ENCODE measurements around the gene DLGAP1. TPM values are rescaled to one million over a fixed set of nuclear protein-coding genes. Genes with fewer than 3 reads are reported as not detected.

DLGAP1 gene
- total and polyA plus RNA-seq, 2 experiments from 2014 or later, result 0.13 to 0.22 TPM

- H3F3A ChIP-seq (ENCODE audit: insufficient read depth), result peaks cover 52% of the 10 kb centered on the region
- H2AFZ ChIP-seq, result peak overlapping the region; percentile 60
- H3K9me3 ChIP-seq (ENCODE audit: low read depth), result no peaks in the 10 kb centered on the region
- 10 to 12% methylated on average over 11 of the region's 11 CpGs for WGBS, 2 experiments (ENCODE audit: low coverage in 1 of 2, low lambda C conversion rate in 2 of 2, missing lambda C conversion rate in 2 of 2)
- H3K79me2 ChIP-seq (ENCODE audit: insufficient read depth), result peaks cover 27% of the 10 kb centered on the region
- peak overlapping the region; percentile 100 for H3K27ac ChIP-seq
- no peaks in the 10 kb centered on the region for H3K9me2 ChIP-seq (ENCODE audit: insufficient read depth)
- peak overlapping the region; percentile 86 for H3K4me3 ChIP-seq
- H3K4me2 ChIP-seq (ENCODE audit: unreplicated experiment), result peak overlapping the region; percentile 99
- H3K4me1 ChIP-seq (ENCODE audit: insufficient read depth), result peaks cover 42% of the 10 kb centered on the region
- TF ChIP-seq EZH2phosphoT487 (IDR thresholded peaks at IDR 0.05; ENCODE audit: insufficient read depth, low read depth) (no peak), EZH2 (IDR thresholded peaks at IDR 0.05; ENCODE audit: insufficient read depth, poor library complexity, severe bottlenecking) (no peak)
- peak overlapping the region; percentile 99 for H3K9ac ChIP-seq
- no peaks in the 10 kb centered on the region for H3K36me3 ChIP-seq (ENCODE audit: low read depth)
- in situ Hi-C loops (cut with MboI), result loop anchor here (10.0 kb wide), 1 partner anchor 71 kb away; no protein-coding TSS in a partner anchor
- DNase-seq, result peak; percentile 80
- H4K20me1 ChIP-seq (ENCODE audit: insufficient read depth), result no peaks in the 10 kb centered on the region
- no peaks in the 10 kb centered on the region for H3K27me3 ChIP-seq (replicated peaks; ENCODE audit: insufficient read depth)
These were observed 861.7 kb downstream of the DLGAP1 start for GRCh38 chr18:3593381-3593903.

GRCh38 chr18:3592864-3593263 is 862.2 kb downstream of the DLGAP1 start:
- Histone ChIP-seq H3K4me1 (ENCODE audit: insufficient read depth) (peaks cover 42% of the 10 kb centered on the region), H3K36me3 (ENCODE audit: low read depth) (no peaks in the 10 kb centered on the region), H3K4me3 (peak overlapping the region; percentile 86), H2AFZ (peak overlapping the region; percentile 60), H3K9me3 (ENCODE audit: low read depth) (no peaks in the 10 kb centered on the region), H3K79me2 (ENCODE audit: insufficient read depth) (peaks cover 22% of the 10 kb centered on the region), H3K9me2 (ENCODE audit: insufficient read depth) (no peaks in the 10 kb centered on the region), H3K4me2 (ENCODE audit: unreplicated experiment) (peak overlapping the region; percentile 99), H3F3A (ENCODE audit: insufficient read depth) (peaks cover 52% of the 10 kb centered on the region), H3K27me3 (replicated peaks; ENCODE audit: insufficient read depth) (no peaks in the 10 kb centered on the region), H3K9ac (peak overlapping the region; percentile 99), H4K20me1 (ENCODE audit: insufficient read depth) (no peaks in the 10 kb centered on the region), H3K27ac (peak overlapping the region; percentile 100)
- TF ChIP-seq EZH2 (IDR thresholded peaks at IDR 0.05; ENCODE audit: insufficient read depth, poor library complexity, severe bottlenecking) (no peak), EZH2phosphoT487 (IDR thresholded peaks at IDR 0.05; ENCODE audit: insufficient read depth, low read depth) (no peak)
- 70 to 75% methylated on average over 6 of the region's 6 CpGs for WGBS, 2 experiments (ENCODE audit: low coverage in 1 of 2, low lambda C conversion rate in 2 of 2, missing lambda C conversion rate in 2 of 2)
- in situ Hi-C loops (cut with MboI), result loop anchor here (10.0 kb wide), 1 partner anchor 72 kb away; no protein-coding TSS in a partner anchor
- DNase-seq, result no peak

GRCh38 chr18:3590096-3590630 is 864.9 kb downstream of the DLGAP1 start:
- WGBS, 2 experiments (ENCODE audit: low coverage in 1 of 2, low lambda C conversion rate in 2 of 2, missing lambda C conversion rate in 2 of 2), result 89% methylated on average over 8 of the region's 8 CpGs
- H3K9me3 ChIP-seq (ENCODE audit: low read depth), result no peaks in the 10 kb centered on the region
- no peaks in the 10 kb centered on the region for H3K27me3 ChIP-seq (replicated peaks; ENCODE audit: insufficient read depth)
- H3K4me1 ChIP-seq (ENCODE audit: insufficient read depth), result peaks cover 24% of the 10 kb centered on the region
- H3K4me2 ChIP-seq (ENCODE audit: unreplicated experiment), result no peak overlapping the region
- no peak for DNase-seq
- H4K20me1 ChIP-seq (ENCODE audit: insufficient read depth), result no peaks in the 10 kb centered on the region
- TF ChIP-seq EZH2 (IDR thresholded peaks at IDR 0.05; ENCODE audit: insufficient read depth, poor library complexity, severe bottlenecking), result no peak
- no peak for TF ChIP-seq EZH2phosphoT487 (IDR thresholded peaks at IDR 0.05; ENCODE audit: insufficient read depth, low read depth)
- H2AFZ ChIP-seq, result no peak overlapping the region
- peaks cover 32% of the 10 kb centered on the region for H3F3A ChIP-seq (ENCODE audit: insufficient read depth)
- no peak overlapping the region for H3K4me3 ChIP-seq
- H3K36me3 ChIP-seq (ENCODE audit: low read depth), result no peaks in the 10 kb centered on the region
- H3K9ac ChIP-seq, result no peak overlapping the region
- H3K27ac ChIP-seq, result no peak overlapping the region
- H3K79me2 ChIP-seq (ENCODE audit: insufficient read depth), result no peaks in the 10 kb centered on the region
- in situ Hi-C loops (cut with MboI), result loop anchor here (10.0 kb wide), 1 partner anchor 75 kb away; no protein-coding TSS in a partner anchor
- H3K9me2 ChIP-seq (ENCODE audit: insufficient read depth), result no peaks in the 10 kb centered on the region

GRCh38 chr18:3585656-3586509 is 869.2 kb downstream of the DLGAP1 start:
- Histone ChIP-seq H3K27me3 (replicated peaks; ENCODE audit: insufficient read depth) (no peaks in the 10 kb centered on the region), H3K27ac (no peak overlapping the region), H3K79me2 (ENCODE audit: insufficient read depth) (no peaks in the 10 kb centered on the region), H3K9me2 (ENCODE audit: insufficient read depth) (no peaks in the 10 kb centered on the region), H3K9ac (no peak overlapping the region), H3K4me2 (ENCODE audit: unreplicated experiment) (no peak overlapping the region), H2AFZ (no peak overlapping the region), H3K4me3 (no peak overlapping the region), H3K36me3 (ENCODE audit: low read depth) (no peaks in the 10 kb centered on the region), H3K9me3 (ENCODE audit: low read depth) (no peaks in the 10 kb centered on the region), H4K20me1 (ENCODE audit: insufficient read depth) (no peaks in the 10 kb centered on the region), H3F3A (ENCODE audit: insufficient read depth) (no peaks in the 10 kb centered on the region; the same call in 1 of the 2 replicates), H3K4me1 (ENCODE audit: insufficient read depth) (peaks cover 16% of the 10 kb centered on the region)
- 60 to 63% methylated on average over 12 of the region's 12 CpGs for WGBS, 2 experiments (ENCODE audit: low coverage in 1 of 2, low lambda C conversion rate in 2 of 2, missing lambda C conversion rate in 2 of 2)
- in situ Hi-C loops (cut with MboI), result loop anchor here (10.0 kb wide), 2 partner anchors 121 to 301 kb away; no protein-coding TSS in a partner anchor
- no peak for TF ChIP-seq EZH2phosphoT487 (IDR thresholded peaks at IDR 0.05; ENCODE audit: insufficient read depth, low read depth)
- DNase-seq, result peak; percentile 84
